Brain microvascular endothelial cell (primary cell): ENCODE measurements around the gene NDUFB7.
"Not testable (repeated sequence)": the region's sequence is repeated elsewhere in the genome, so short reads cannot be mapped to it uniquely, and the experiment has no call there.

Experiments used
- DNase-seq: peaks from one replicate; pipeline ENCODE4 v3.0.0-alpha.2; 2020
- H3K27ac ChIP-seq: fragments of 250-450 bp; sonication (Bioruptor Pico); 2 replicates; pipeline ENCODE4 v1.5.1; 2020; ENCODE audit warnings: mild to moderate bottlenecking, moderate library complexity
- H3K27me3 ChIP-seq: fragments of 250-450 bp; sonication (Bioruptor Pico); replicated peaks from 2 replicates; pipeline ENCODE4 v1.5.1; 2020; ENCODE audit warnings: mild to moderate bottlenecking
- H3K36me3 ChIP-seq: fragments of 250-450 bp; sonication (Bioruptor Pico); replicated peaks from 2 replicates; pipeline ENCODE4 v1.5.1; 2020; ENCODE audit warnings: mild to moderate bottlenecking
- H3K4me3 ChIP-seq: 2 replicates; pipeline ENCODE4 v1.5.1; 2011; ENCODE audit warnings: low read depth, mild to moderate bottlenecking, control low read depth, low read length, moderate library complexity
- CTCF ChIP-seq: IDR thresholded peaks from 2 replicates; pipeline ENCODE4 v1.5.1; 2011; ENCODE audit warnings: low read depth, mild to moderate bottlenecking, moderate library complexity, low read length, control low read depth, inconsistent platforms; ENCODE audit errors: missing control alignments
- in situ Hi-C: cut with HindIII; loops from 2 replicates; pipeline ENCODE4 v1.10.0; 2017; ENCODE audit warnings: low sequenced_read_pairs, low pct_ligation_motif_present

The NDUFB7 gene

GRCh38 chr19:14612657-14613056, 40.8 kb upstream of the NDUFB7 start:
- no peak overlapping the region for H3K4me3 ChIP-seq
- no peak overlapping the region for H3K27ac ChIP-seq
- in situ Hi-C loops = no loop called here
- no peaks in the 10 kb centered on the region for H3K36me3 ChIP-seq
- no peak for TF ChIP-seq CTCF
- DNase-seq = no peak
- no peaks in the 10 kb centered on the region for H3K27me3 ChIP-seq

GRCh38 chr19:14612242-14612641, 40.4 kb upstream of the NDUFB7 start:
- DNase-seq, H3K27ac ChIP-seq, H3K36me3 ChIP-seq, in situ Hi-C loops, H3K27me3 ChIP-seq, H3K4me3 ChIP-seq: not testable (repeated sequence)

GRCh38 chr19:14611051-14611450, 39.2 kb upstream of the NDUFB7 start:
- DNase-seq = no peak
- in situ Hi-C loops = no loop called here
- no peak overlapping the region for H3K4me3 ChIP-seq
- H3K36me3 ChIP-seq = no peaks in the 10 kb centered on the region
- no peak for TF ChIP-seq CTCF
- H3K27me3 ChIP-seq = no peaks in the 10 kb centered on the region
- no peak overlapping the region for H3K27ac ChIP-seq

GRCh38 chr19:14606627-14607026, 34.8 kb upstream of the NDUFB7 start:
- in situ Hi-C loops = no loop called here
- no peak for DNase-seq
- Histone ChIP-seq H3K27me3 (no peaks in the 10 kb centered on the region), H3K36me3 (no peaks in the 10 kb centered on the region), H3K4me3 (no peak overlapping the region), H3K27ac (no peak overlapping the region)
- TF ChIP-seq CTCF = no peak

GRCh38 chr19:14603990-14604387, 32.1 kb upstream of the NDUFB7 start:
- no peak for DNase-seq
- in situ Hi-C loops = no loop called here
- Histone ChIP-seq H3K27me3 (no peaks in the 10 kb centered on the region), H3K36me3 (no peaks in the 10 kb centered on the region), H3K27ac (no peak overlapping the region), H3K4me3 (no peak overlapping the region)
- no peak for TF ChIP-seq CTCF

GRCh38 chr19:14599548-14600147, 27.8 kb upstream of the NDUFB7 start:
- DNase-seq = no peak

More at GRCh38 chr19:14599548-14600147, 27.8 kb upstream of the NDUFB7 start:
- no peak overlapping the region for H3K27ac ChIP-seq
- H3K36me3 ChIP-seq = no peaks in the 10 kb centered on the region
- H3K4me3 ChIP-seq = no peak overlapping the region
- H3K27me3 ChIP-seq = no peaks in the 10 kb centered on the region
- in situ Hi-C loops = no loop called here
- TF ChIP-seq CTCF = no peak
